Thoracic aorta (tissue), 2 donors: ENCODE measurements around the gene ELP5. TPM values are rescaled to one million over a fixed set of nuclear protein-coding genes. Genes with fewer than 3 reads are reported as not detected.

Experiments used
- ATAC-seq: fragments of 150-250 bp; one replicate; pipeline ENCODE4 v1.8.0; 2017; ENCODE audit warnings: low read depth; ENCODE audit not compliant: insufficient number of reproducible peaks, low FRiP score
- DNase-seq: peaks from one replicate; pipeline ENCODE4 v3.0.0-alpha.2; 2020; ENCODE audit warnings: low spot score
- H3K27ac ChIP-seq, 2 donors: fragments of 200-600 bp; sonication (generic); 1 replicate in 1 of 2; 2 replicates in 1 of 2; pipeline ENCODE4 v1.5.1; 2016; ENCODE audit warnings: mild to moderate bottlenecking in 2 of 2, moderate library complexity in 2 of 2
- H3K27me3 ChIP-seq: fragments of 200-600 bp; sonication (generic); replicated peaks from 2 replicates; pipeline ENCODE4 v1.6.0; 2016; ENCODE audit warnings: mild to moderate bottlenecking; ENCODE audit not compliant: insufficient read depth
- H3K36me3 ChIP-seq: fragments of 200-600 bp; sonication (generic); one replicate; pipeline ENCODE4 v1.5.1; 2016
- H3K4me1 ChIP-seq, 2 donors: fragments of 200-600 bp; sonication (generic); 1 replicate in 1 of 2; 2 replicates in 1 of 2; pipeline versions ENCODE4 v1.5.1 to v1.6.0; 2016; ENCODE audit warnings: low read depth in 2 of 2, mild to moderate bottlenecking in 1 of 2; ENCODE audit not compliant: control insufficient read depth in 1 of 2
- H3K4me3 ChIP-seq: fragments of 200-600 bp; sonication (generic); 2 replicates; pipeline ENCODE4 v1.5.1; 2016; ENCODE audit warnings: mild to moderate bottlenecking
- H3K9me3 ChIP-seq: fragments of 200-600 bp; sonication (generic); 2 replicates; pipeline ENCODE4 v1.5.1; 2016
- total RNA-seq, 2 donors: library from RNA; depleted of rRNA; stranded (reverse); fragments of >200 nt; gene quantifications; one replicate each; pipeline versions ENCODE4 v1.1.0 to v1.2.3, GENCODE V29; 2016
- TF ChIP-seq, protein P1 (sequence below): fragments of 200-600 bp; sonication (generic); IDR thresholded peaks from one replicate; pipeline ENCODE4 v1.5.1; 2019; ENCODE audit warnings: antibody characterized with exemption

ELP5 gene
- total RNA-seq, 2 donors from 2014 or later, result 15.8 to 19.0 TPM

DNA sequence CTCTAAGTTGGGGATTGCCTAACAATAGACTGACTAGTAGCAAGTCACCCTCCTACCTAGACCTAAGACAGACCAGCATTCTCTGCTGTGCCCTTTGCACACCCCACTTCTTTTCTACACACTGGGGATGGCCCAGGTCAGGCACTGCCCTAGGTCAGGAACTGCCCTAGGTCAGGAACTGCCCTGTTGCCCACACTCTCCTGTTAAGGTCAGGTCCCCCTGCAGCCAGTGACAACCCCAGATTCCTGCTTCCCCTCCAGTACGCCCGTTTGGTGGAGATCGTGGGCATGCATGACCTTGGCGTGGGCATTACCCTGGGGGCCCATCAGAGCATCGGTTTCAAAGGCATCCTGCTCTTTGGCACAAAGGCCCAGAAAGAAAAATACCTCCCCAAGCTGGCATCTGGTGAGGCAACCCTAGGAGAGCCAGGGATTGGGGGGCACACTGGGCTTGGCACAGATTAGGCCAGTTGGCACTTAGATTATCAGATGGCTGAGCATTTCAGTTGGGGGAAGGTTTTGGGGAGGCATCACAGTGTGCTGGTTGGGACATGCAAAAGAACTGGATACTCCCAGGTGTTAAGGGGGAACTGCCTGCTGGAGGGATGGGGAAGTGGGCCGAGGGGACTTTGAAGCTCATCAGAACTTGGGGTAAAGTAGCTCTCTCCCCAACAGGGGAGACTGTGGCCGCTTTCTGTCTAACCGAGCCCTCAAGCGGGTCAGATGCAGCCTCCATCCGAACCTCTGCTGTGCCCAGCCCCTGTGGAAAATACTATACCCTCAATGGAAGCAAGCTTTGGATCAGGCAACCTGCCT lies 30.5 kb upstream of the ELP5 start:
- TF ChIP-seq, protein P1, sequence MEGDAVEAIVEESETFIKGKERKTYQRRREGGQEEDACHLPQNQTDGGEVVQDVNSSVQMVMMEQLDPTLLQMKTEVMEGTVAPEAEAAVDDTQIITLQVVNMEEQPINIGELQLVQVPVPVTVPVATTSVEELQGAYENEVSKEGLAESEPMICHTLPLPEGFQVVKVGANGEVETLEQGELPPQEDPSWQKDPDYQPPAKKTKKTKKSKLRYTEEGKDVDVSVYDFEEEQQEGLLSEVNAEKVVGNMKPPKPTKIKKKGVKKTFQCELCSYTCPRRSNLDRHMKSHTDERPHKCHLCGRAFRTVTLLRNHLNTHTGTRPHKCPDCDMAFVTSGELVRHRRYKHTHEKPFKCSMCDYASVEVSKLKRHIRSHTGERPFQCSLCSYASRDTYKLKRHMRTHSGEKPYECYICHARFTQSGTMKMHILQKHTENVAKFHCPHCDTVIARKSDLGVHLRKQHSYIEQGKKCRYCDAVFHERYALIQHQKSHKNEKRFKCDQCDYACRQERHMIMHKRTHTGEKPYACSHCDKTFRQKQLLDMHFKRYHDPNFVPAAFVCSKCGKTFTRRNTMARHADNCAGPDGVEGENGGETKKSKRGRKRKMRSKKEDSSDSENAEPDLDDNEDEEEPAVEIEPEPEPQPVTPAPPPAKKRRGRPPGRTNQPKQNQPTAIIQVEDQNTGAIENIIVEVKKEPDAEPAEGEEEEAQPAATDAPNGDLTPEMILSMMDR, result no peak
- no peak overlapping the region for H3K4me3 ChIP-seq
- no peak for DNase-seq
- peaks cover 18 to 42% of the 10 kb centered on the region in 2 donors for H3K4me1 ChIP-seq
- H3K27ac ChIP-seq, result no peak overlapping the region
- H3K9me3 ChIP-seq, result no peaks in the 10 kb centered on the region
- ATAC-seq, result no peak
- no peaks in the 10 kb centered on the region for H3K27me3 ChIP-seq
- H3K36me3 ChIP-seq, result peaks cover 28% of the 10 kb centered on the region

DNA sequence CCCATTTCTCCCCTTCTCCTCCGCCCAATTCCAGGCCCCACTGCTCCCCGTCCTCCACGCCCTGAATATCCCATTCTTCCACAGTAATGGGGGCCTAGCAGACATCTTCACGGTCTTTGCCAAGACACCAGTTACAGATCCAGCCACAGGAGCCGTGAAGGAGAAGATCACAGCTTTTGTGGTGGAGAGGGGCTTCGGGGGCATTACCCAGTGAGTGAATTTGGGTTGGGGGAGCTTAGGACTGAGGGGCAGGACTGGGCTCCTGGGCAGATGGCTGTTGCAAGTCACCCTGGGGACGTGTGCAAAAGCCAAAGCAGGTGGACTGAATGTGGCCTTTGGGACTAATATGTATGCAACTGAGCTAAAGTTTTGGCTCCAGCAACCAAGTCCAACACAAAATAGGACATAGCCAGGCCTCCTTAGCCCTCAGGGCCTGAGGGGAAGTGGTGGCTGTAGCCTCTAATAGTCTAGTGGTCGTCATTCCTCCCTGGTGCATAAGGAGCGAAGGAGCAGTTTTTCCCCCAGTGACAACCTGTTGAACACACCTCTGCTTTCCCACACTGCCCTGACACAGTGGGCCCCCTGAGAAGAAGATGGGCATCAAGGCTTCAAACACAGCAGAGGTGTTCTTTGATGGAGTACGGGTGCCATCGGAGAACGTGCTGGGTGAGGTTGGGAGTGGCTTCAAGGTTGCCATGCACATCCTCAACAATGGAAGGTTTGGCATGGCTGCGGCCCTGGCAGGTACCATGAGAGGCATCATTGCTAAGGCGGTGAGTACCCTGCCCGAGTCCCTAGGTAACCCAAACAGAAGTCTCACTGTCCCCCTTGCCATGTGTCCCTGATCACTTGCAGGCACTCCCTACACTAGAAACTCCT lies 29.7 kb upstream of the ELP5 start:
- H3K9me3 ChIP-seq, result no peaks in the 10 kb centered on the region
- no peak overlapping the region for H3K4me3 ChIP-seq
- peaks cover 36% of the 10 kb centered on the region for H3K36me3 ChIP-seq
- no peak overlapping the region for H3K27ac ChIP-seq
- H3K27me3 ChIP-seq, result no peaks in the 10 kb centered on the region
- DNase-seq (no peak), ATAC-seq (no peak)
- peaks cover 12 to 37% of the 10 kb centered on the region in 2 donors for H3K4me1 ChIP-seq
- TF ChIP-seq, protein P1, result no peak

DNA sequence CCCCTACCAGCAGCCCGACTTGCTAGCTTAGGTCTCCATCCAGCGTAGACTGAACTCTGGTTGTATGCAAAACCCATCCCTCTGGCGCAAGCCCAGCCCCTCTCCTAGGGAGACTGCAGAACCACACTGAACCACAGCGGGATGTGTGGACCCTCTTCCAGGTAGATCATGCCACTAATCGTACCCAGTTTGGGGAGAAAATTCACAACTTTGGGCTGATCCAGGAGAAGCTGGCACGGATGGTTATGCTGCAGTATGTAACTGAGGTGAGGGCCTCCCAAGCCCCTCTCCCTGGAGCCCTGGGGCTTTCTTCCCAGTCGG lies 29.1 kb upstream of the ELP5 start:
- peaks cover 9 to 33% of the 10 kb centered on the region in 2 donors for H3K4me1 ChIP-seq
- no peaks in the 10 kb centered on the region for H3K9me3 ChIP-seq
- DNase-seq (no peak), ATAC-seq (no peak)
- TF ChIP-seq, protein P1, result no peak
- no peaks in the 10 kb centered on the region for H3K27me3 ChIP-seq
- H3K4me3 ChIP-seq, result no peak overlapping the region
- no peak overlapping the region for H3K27ac ChIP-seq
- peaks cover 40% of the 10 kb centered on the region for H3K36me3 ChIP-seq

DNA sequence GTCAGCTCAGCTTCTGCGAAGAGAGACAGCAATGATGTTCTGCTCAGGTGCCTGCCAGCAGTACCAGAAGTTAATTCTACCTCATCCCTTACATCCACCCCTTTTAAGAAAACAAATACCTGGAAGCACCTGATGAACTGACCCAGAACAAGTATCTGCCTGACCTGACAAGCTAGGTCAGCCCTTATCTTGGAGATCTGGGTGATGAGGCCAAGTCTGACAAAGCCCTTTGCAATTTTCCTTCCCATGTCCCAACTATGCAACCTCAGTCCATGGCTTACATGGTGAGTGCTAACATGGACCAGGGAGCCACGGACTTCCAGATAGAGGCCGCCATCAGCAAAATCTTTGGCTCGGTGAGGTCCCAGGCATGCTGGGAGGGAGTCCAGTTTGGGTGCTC lies 28.6 kb upstream of the ELP5 start:
- ATAC-seq (no peak), DNase-seq (no peak)
- H3K27ac ChIP-seq, result no peak overlapping the region
- H3K36me3 ChIP-seq, result peaks cover 44% of the 10 kb centered on the region
- H3K4me1 ChIP-seq, result peaks cover 5 to 28% of the 10 kb centered on the region in 2 donors
- H3K27me3 ChIP-seq, result no peaks in the 10 kb centered on the region
- no peak overlapping the region for H3K4me3 ChIP-seq
- TF ChIP-seq, protein P1, result no peak
- H3K9me3 ChIP-seq, result no peaks in the 10 kb centered on the region

DNA sequence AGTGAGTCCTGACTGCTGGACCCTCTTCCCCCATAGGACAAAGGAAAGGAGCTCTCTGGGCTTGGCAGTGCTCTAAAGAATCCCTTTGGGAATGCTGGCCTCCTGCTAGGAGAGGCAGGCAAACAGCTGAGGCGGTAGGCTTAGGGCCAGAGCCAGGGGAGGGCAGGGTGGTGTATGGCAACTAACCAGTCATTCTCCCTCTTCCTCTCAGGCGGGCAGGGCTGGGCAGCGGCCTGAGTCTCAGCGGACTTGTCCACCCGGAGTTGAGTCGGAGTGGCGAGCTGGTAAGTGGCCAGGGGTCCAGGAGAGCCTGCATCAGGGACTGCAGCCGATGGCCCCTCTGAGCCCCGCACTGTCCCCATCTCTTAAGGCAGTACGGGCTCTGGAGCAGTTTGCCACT lies 27.9 kb upstream of the ELP5 start:
- Histone ChIP-seq H3K4me3 (no peak overlapping the region), H3K4me1 (peaks cover 4 to 21% of the 10 kb centered on the region in 2 donors), H3K9me3 (no peaks in the 10 kb centered on the region), H3K27ac (no peak overlapping the region), H3K27me3 (no peaks in the 10 kb centered on the region), H3K36me3 (peaks cover 51% of the 10 kb centered on the region)
- TF ChIP-seq, protein P1, result no peak
- DNase-seq (no peak), ATAC-seq (no peak)
